HG03571 (cell line): ENCODE results near the gene PLXNB3.
"Not testable (repeated sequence)": the region's sequence is repeated elsewhere in the genome, so short reads cannot be mapped to it uniquely, and the experiment has no call there.

Experiments used
- ATAC-seq: cut with Tn5 transposase; IDR thresholded peaks from one replicate; pipeline ENCODE4 v1.9.1; 2021; ENCODE audit not compliant: unreplicated experiment

Gene PLXNB3

GRCh38 chrX:153732401-153732800, 31.6 kb upstream of the PLXNB3 start:
- no peak for ATAC-seq

GRCh38 chrX:153733651-153734240, 30.3 kb upstream of the PLXNB3 start:
- no peak for ATAC-seq

- no peak for ATAC-seq
Observed at GRCh38 chrX:153734871-153735270, 29.2 kb upstream of the PLXNB3 start.

GRCh38 chrX:153735274-153735673, 28.8 kb upstream of the PLXNB3 start:
- ATAC-seq: no peak

DNA sequence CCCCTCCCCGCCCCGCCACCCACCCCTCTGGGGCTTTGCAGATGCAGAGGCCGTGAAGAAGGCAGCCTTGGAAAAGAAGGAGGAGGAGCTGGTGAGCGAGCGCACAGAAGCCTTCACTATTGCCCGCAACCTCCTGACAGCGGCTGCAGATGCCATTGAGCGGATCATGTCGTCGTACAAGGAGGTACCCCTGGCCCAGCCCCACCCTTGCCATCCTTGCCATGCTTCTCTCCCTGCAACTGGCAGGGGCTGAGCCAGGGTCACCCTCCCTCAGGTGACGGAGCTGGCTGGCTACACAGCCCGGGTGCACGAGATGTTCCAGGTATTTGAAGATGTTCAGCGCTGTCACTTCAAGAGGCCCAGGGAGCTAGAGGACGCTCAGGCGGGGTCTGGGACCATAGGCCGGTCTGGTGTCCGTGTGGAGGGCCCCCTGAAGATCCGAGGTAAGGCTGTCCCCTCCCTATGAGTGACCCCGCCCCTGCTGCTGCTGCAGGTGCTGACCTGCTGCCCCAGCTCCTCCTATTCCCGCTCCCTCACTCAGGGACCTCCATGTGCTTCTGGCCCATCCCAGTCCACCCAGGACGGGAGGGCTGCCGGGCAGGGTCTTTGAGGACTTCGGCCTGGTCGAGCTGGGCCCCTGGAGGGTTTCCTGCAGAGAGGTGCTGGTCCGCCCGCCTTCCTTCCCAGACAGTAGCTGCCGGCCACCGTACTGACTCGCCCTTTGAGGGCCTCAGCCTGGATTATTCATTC, 27.8 kb upstream of the PLXNB3 start:
- ATAC-seq: no peak

DNA sequence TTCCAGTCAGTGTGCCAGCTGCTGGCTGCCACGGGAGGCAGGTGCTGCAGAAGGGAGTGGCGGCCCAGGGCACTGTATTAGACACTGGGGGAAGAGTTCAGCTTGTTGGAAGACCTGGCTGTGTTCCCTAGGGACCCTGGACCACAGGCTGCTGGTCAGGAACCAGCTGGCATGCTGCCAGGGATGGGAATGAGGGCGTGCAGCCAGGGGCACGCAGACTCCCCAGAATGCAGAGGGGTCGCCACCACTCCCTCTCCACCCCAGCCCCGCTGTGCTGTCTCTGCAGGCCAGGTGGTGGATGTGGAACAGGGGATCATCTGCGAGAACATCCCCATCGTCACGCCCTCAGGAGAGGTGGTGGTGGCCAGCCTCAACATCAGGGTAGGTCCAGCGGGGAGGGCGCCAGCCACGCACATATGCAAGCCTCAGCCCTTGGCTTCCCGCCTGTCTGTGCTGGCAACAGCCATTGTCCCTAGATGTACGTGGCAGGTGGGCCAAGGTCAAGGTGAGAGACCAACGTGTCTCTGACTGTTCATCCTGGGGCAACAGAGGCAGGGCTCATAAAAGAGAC, 27.1 kb upstream of the PLXNB3 start:
- no peak for ATAC-seq

DNA sequence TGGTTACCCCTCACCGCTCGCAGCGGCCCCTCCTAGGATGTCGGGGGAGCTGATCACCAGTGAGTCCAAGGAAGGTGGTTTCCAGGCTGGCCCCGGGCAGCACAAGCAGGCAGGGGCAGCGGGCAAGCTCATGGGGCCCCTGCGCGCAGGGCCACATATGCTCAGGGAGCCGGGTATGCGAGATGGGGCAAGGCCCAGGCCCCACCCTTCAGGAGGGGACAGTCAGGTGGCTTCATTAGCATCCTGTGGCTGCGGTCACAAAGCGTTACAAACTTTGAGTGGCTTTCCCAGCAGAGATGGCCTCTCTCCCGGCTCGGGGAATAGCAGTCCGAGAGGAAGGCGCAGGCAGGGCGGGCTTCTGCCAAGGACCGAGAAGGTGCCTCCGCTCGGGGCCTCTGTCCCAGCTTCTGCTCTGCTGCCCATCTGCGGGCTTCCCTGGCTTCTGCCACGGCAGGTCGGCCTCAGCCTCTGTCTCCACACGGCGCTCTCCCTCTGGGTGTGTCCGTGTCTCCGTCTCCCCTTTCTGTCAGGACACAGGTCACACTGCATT, 25.9 kb upstream of the PLXNB3 start:
- ATAC-seq: no peak

DNA sequence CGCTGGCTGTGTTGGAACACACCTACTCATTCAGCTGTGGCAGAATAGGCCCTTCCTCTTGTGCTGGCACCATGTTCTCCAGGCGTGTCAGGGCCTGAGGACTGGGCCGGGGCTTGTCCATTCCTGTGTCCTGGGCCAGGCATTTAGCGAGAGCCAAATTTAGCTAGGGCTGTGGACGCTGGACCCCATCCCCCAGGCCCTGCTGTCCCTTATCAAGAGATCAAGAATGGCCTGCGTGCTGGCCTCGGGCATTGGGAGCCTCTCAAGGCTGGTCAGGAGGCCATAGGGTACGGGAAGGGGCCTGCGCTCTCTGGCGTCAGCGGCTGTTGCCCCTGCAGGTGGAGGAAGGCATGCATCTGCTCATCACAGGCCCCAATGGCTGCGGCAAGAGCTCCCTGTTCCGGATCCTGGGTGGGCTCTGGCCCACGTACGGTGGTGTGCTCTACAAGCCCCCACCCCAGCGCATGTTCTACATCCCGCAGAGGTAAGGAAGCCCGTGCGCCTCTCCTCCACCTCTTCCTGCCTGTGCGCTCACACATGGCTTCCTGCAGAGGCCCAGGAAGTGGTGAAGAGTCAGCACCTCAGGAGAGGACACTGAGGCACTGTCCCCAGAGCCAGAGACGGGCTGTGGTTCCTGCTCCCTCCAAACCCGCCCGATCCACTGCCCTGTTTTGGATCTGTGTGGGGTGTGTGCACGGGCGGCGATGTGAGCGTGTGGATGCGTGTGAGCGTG, 24.1 kb upstream of the PLXNB3 start:
- no peak for ATAC-seq

DNA sequence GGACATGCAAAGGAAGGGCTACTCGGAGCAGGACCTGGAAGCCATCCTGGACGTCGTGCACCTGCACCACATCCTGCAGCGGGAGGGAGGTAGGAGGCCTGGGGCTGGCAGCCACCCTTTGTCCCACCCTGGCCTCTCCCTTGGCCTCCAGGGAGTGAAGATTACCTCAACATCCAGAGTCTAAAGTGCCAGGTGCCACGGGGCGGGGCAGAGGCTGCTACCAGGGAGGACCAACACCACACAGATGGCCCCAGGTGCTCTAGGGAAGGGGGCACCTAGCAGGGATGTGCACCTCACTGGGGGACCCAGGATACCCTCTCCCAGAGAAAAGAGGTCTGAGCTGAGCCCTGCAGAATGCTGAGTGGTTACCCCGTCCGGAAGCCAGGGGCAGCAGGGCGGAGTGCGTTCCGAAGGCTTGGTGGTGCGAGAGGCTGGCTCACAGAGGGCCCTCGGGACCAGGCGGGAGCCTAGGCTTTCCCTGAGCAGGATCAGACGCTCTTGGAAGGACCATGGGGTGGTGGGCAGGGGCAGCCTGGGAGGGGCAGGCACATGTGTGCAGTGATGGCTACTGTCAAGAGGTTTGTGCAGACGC, 23.3 kb upstream of the PLXNB3 start:
- ATAC-seq: no peak

GRCh38 chrX:153741446-153741845, 22.6 kb upstream of the PLXNB3 start:
- no peak for ATAC-seq

- not testable (repeated sequence) for ATAC-seq
Observed at GRCh38 chrX:153742111-153742510, 21.9 kb upstream of the PLXNB3 start.

GRCh38 chrX:153742796-153743467, 21.1 kb upstream of the PLXNB3 start:
- ATAC-seq: not testable (repeated sequence)

- not testable (repeated sequence) for ATAC-seq
Observed at GRCh38 chrX:153743468-153744209, 20.4 kb upstream of the PLXNB3 start.

GRCh38 chrX:153744210-153745066, 19.6 kb upstream of the PLXNB3 start:
- ATAC-seq: no peak

DNA sequence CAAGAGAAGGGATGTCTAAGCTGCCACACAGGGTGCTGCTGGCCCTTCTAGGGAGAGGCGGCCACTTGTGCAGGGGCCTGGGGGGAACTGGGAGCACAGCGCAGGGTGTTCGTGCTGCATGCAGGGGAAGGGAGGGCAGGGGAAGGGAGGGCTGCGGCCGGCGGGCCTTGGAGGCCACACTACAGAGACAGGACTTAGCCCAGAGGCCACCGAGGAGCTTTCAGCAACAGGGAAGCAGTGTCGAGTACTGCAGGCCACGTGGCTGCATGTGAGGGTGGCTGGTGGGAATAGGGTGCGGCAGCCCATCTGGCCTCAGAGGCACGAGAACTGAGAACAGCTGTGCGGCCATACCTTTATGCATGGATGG, 19.0 kb upstream of the PLXNB3 start:
- not testable (repeated sequence) for ATAC-seq

- no peak for ATAC-seq
Observed at GRCh38 chrX:153746359-153746758, 17.7 kb upstream of the PLXNB3 start.

- ATAC-seq: not testable (repeated sequence)
Observed at GRCh38 chrX:153746991-153747390, 17.1 kb upstream of the PLXNB3 start.

DNA sequence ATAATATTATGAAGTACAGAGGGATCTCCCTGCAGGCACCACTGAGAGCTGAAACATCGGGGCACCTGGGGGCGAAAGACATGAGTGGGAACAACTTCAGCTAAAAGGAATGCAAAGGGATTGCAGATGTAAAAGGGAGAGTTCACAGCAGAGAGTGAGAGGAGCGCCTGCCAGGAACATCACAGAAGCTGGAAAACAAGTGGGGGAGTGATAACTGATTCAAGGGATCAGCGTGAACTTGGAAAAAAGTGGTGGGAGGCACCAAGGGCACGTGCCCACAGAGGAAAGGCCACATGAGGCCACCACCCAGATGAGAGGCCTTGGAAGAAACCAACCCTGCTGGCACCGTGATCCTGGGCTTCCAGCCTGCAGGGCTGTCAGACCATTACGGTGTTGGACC, 15.0 kb upstream of the PLXNB3 start:
- not testable (repeated sequence) for ATAC-seq
